ENCODE measurements around the gene CFAP99.

GRCh38 chr4:2423066-2423465 lies 4.3 kb downstream of the CFAP99 start:
- no peak for TF ChIP-seq TARDBP (IDR thresholded peaks at IDR 0.05)
- TF ChIP-seq SUZ12 (IDR thresholded peaks at IDR 0.05): no peak
- no peak for TF ChIP-seq SP1 (IDR thresholded peaks at IDR 0.05)
- no peak for TF ChIP-seq NFRKB (IDR thresholded peaks at IDR 0.05)
- no peak for TF ChIP-seq BHLHE40 (IDR thresholded peaks at IDR 0.05; ENCODE audit: borderline replicate concordance)
- TF ChIP-seq FOXA1 (IDR thresholded peaks at IDR 0.05): no peak
- TF ChIP-seq ELF4 (IDR thresholded peaks at IDR 0.05): no peak

All from HEK293T (cell line).